ENCODE results near the gene TNFAIP8L3.
"Not testable (repeated sequence)": the region's sequence is repeated elsewhere in the genome, so short reads cannot be mapped to it uniquely, and the experiment has no call there.

The TNFAIP8L3 gene

DNA sequence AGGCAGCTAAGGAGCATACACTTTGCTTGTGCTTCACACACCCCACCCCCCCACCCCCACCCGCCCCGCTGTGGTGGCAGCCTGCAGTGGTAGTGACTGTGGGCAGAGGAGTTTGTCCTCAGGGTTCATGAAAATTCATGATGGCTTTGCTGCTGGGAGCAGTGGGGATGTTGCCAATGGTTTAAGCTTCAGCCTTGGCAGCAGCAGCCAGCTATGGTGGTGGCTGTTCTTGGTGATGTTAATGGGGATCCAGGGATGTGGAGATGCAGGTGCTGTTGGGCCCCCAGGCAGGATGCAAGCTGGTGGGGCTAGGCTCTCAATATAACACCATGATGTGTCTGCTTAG, 55.8 kb downstream of the TNFAIP8L3 start:
- Histone ChIP-seq H3K27ac (ENCODE audit: low read length) (no peak overlapping the region), H3K36me3 (ENCODE audit: insufficient read depth, low read length) (no peaks in the 10 kb centered on the region), H3K9ac (ENCODE audit: low read depth, low read length) (no peak overlapping the region), H3K4me2 (ENCODE audit: insufficient read depth, low read length) (no peak overlapping the region), H3K9me3 (ENCODE audit: insufficient read depth, low read length, severe bottlenecking) (no peaks in the 10 kb centered on the region), H3K79me2 (ENCODE audit: insufficient read depth, low read length) (no peaks in the 10 kb centered on the region), H3K4me3 (ENCODE audit: low read depth in 1 of 2, low read length in 2 of 2) (no peak overlapping the region), H2AFZ (ENCODE audit: low read depth, low read length) (no peak overlapping the region), H3K27me3 (ENCODE audit: insufficient read depth, low read length, poor library complexity) (no peaks in the 10 kb centered on the region), H4K20me1 (ENCODE audit: insufficient read depth, low read length) (no peaks in the 10 kb centered on the region), H3K4me1 (ENCODE audit: insufficient read depth, low read length) (no peaks in the 10 kb centered on the region)
- no peak for TF ChIP-seq EZH2 (IDR thresholded peaks at IDR 0.05; ENCODE audit: borderline replicate concordance, low read depth, low read length, severe bottlenecking)
- TF ChIP-seq, protein P1, sequence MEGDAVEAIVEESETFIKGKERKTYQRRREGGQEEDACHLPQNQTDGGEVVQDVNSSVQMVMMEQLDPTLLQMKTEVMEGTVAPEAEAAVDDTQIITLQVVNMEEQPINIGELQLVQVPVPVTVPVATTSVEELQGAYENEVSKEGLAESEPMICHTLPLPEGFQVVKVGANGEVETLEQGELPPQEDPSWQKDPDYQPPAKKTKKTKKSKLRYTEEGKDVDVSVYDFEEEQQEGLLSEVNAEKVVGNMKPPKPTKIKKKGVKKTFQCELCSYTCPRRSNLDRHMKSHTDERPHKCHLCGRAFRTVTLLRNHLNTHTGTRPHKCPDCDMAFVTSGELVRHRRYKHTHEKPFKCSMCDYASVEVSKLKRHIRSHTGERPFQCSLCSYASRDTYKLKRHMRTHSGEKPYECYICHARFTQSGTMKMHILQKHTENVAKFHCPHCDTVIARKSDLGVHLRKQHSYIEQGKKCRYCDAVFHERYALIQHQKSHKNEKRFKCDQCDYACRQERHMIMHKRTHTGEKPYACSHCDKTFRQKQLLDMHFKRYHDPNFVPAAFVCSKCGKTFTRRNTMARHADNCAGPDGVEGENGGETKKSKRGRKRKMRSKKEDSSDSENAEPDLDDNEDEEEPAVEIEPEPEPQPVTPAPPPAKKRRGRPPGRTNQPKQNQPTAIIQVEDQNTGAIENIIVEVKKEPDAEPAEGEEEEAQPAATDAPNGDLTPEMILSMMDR (IDR thresholded peaks at IDR 0.05; ENCODE audit: borderline replicate concordance, extremely low read depth, low read length, poor library complexity, severe bottlenecking), result no peak
- no peak for ATAC-seq (ENCODE audit: insufficient read depth, low read depth)
- DNase-seq, result no peak

DNA sequence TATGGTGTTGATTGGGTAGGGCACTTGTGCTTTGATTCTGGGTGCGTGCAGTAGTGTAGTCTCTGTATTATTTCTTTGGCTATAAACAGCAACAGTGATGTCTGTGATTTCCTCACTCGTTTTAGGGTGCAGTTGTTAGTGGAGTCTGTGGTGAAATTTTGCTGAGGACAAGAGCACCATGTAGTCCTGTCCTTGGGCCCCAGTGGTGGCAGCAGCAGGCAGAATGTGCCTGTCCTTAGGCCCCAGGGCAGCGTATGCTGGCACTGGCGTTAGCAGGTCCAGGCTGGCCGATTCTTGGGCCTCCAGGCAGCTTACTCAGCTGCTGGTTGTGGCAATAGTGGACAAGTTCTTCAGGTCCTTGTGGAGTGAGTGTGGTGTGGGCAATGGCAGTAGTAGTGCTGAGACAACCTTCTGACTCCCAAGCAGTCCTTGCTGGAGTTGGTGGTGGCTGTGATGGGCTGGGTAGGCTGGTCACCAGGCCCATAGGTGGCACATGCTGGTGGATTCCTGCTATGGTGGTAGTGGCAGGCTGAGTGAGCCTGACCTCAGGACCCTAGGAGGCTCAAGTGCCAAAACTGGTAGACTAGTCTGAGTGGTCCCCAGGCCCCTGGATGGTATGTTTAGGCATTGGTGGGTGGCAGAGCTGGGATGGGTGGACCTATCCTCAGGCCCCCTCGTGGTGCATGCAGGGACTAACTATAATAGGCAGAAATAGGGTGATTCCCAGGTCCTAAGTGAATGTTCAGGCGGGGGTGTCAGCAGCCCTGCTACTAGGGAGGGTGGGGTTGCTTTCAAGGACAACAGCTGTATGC, 56.3 kb downstream of the TNFAIP8L3 start:
- H3K27ac ChIP-seq (ENCODE audit: low read length), result no peak overlapping the region
- no peaks in the 10 kb centered on the region for H3K27me3 ChIP-seq (ENCODE audit: insufficient read depth, low read length, poor library complexity)
- DNase-seq, result no peak
- no peaks in the 10 kb centered on the region for H3K4me1 ChIP-seq (ENCODE audit: insufficient read depth, low read length)
- H3K36me3 ChIP-seq (ENCODE audit: insufficient read depth, low read length), result no peaks in the 10 kb centered on the region
- no peak overlapping the region for H3K4me2 ChIP-seq (ENCODE audit: insufficient read depth, low read length)
- no peaks in the 10 kb centered on the region for H3K79me2 ChIP-seq (ENCODE audit: insufficient read depth, low read length)
- H3K9me3 ChIP-seq (ENCODE audit: insufficient read depth, low read length, severe bottlenecking), result no peaks in the 10 kb centered on the region
- no peaks in the 10 kb centered on the region for H4K20me1 ChIP-seq (ENCODE audit: insufficient read depth, low read length)
- TF ChIP-seq, protein P1 (IDR thresholded peaks at IDR 0.05; ENCODE audit: borderline replicate concordance, extremely low read depth, low read length, poor library complexity, severe bottlenecking), result no peak
- no peak overlapping the region for H3K4me3 ChIP-seq (ENCODE audit: low read depth in 1 of 2, low read length in 2 of 2)
- ATAC-seq (ENCODE audit: insufficient read depth, low read depth), result no peak
- no peak overlapping the region for H2AFZ ChIP-seq (ENCODE audit: low read depth, low read length)
- H3K9ac ChIP-seq (ENCODE audit: low read depth, low read length), result no peak overlapping the region

DNA sequence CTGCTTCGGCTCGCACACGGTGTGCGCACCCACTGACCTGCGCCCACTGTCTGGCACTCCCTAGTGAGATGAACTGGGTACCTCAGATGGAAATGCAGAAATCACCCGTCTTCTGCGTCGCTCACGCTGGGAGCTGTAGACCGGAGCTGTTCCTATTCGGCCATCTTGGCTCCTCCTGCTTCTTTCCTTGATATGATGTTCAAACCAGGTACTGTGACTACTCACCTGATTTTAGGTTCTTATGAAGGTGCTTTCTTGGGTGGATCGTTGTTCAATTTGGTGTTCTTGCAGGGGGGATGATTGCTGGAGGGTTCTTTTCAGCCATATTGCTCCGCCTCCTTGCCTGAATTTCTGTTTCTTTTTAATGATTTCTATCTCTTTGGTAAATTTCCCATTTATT, 57.2 kb downstream of the TNFAIP8L3 start:
- H2AFZ ChIP-seq (ENCODE audit: low read depth, low read length); ATAC-seq (ENCODE audit: insufficient read depth, low read depth); H4K20me1 ChIP-seq (ENCODE audit: insufficient read depth, low read length); H3K4me3 ChIP-seq (ENCODE audit: low read depth in 1 of 2, low read length in 2 of 2); H3K36me3 ChIP-seq (ENCODE audit: insufficient read depth, low read length); H3K9ac ChIP-seq (ENCODE audit: low read depth, low read length); DNase-seq; H3K27ac ChIP-seq (ENCODE audit: low read length); H3K4me2 ChIP-seq (ENCODE audit: insufficient read depth, low read length); H3K4me1 ChIP-seq (ENCODE audit: insufficient read depth, low read length); H3K27me3 ChIP-seq (ENCODE audit: insufficient read depth, low read length, poor library complexity); H3K79me2 ChIP-seq (ENCODE audit: insufficient read depth, low read length); H3K9me3 ChIP-seq (ENCODE audit: insufficient read depth, low read length, severe bottlenecking): not testable (repeated sequence)

DNA sequence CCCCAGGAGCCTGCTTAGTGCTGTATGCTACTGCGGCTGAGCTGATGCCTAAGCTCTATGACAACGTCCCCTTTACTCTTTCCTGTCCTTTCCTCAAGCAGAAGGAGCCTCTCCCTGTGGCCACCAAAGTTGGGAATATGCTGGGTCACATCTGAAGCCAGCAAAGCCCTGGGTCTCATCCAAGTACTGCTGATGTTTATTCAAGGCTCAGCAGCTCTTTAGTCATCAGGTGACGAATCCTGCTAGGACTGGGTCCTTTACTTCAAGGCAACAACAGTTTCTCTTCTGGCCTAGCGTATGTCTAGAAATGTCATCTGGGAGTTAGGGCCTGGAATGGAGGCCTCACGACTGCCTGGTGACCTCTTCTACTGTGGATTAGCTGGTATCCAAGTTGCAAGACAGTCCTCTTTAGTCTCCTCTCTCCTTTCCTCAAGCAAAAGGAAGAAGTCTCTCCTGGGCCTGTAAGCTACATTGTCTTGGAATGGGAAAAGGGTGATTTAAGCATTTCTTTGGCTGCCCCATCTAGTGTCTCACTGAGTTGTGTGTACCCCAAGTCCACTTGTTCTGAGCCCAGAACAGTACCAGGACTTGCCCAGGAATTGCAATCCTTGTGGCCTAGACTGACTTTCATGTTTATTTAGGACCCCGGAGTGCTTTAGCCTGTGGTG, 63.9 kb downstream of the TNFAIP8L3 start:
- H3K4me2 ChIP-seq (ENCODE audit: insufficient read depth, low read length), result no peak overlapping the region
- H3K27me3 ChIP-seq (ENCODE audit: insufficient read depth, low read length, poor library complexity), result no peaks in the 10 kb centered on the region
- TF ChIP-seq, protein P1 (IDR thresholded peaks at IDR 0.05; ENCODE audit: borderline replicate concordance, extremely low read depth, low read length, poor library complexity, severe bottlenecking), result no peak
- no peak for TF ChIP-seq EZH2 (IDR thresholded peaks at IDR 0.05; ENCODE audit: borderline replicate concordance, low read depth, low read length, severe bottlenecking)
- no peaks in the 10 kb centered on the region for H3K4me1 ChIP-seq (ENCODE audit: insufficient read depth, low read length)
- no peaks in the 10 kb centered on the region for H4K20me1 ChIP-seq (ENCODE audit: insufficient read depth, low read length)
- no peaks in the 10 kb centered on the region for H3K9me3 ChIP-seq (ENCODE audit: insufficient read depth, low read length, severe bottlenecking)
- H3K4me3 ChIP-seq (ENCODE audit: low read depth in 1 of 2, low read length in 2 of 2), result no peak overlapping the region
- H3K36me3 ChIP-seq (ENCODE audit: insufficient read depth, low read length), result no peaks in the 10 kb centered on the region
- H3K27ac ChIP-seq (ENCODE audit: low read length), result no peak overlapping the region
- no peak overlapping the region for H2AFZ ChIP-seq (ENCODE audit: low read depth, low read length)
- H3K79me2 ChIP-seq (ENCODE audit: insufficient read depth, low read length), result no peaks in the 10 kb centered on the region
- H3K9ac ChIP-seq (ENCODE audit: low read depth, low read length), result no peak overlapping the region
- no peak for ATAC-seq (ENCODE audit: insufficient read depth, low read depth)
- no peak for DNase-seq
